ENCODE measurements around the gene PRKACB. TPM values are rescaled to one million over a fixed set of nuclear protein-coding genes. Genes with fewer than 3 reads are reported as not detected.

Gene PRKACB
- polyA plus RNA-seq, 1 donor, result 39.3 TPM

DNA sequence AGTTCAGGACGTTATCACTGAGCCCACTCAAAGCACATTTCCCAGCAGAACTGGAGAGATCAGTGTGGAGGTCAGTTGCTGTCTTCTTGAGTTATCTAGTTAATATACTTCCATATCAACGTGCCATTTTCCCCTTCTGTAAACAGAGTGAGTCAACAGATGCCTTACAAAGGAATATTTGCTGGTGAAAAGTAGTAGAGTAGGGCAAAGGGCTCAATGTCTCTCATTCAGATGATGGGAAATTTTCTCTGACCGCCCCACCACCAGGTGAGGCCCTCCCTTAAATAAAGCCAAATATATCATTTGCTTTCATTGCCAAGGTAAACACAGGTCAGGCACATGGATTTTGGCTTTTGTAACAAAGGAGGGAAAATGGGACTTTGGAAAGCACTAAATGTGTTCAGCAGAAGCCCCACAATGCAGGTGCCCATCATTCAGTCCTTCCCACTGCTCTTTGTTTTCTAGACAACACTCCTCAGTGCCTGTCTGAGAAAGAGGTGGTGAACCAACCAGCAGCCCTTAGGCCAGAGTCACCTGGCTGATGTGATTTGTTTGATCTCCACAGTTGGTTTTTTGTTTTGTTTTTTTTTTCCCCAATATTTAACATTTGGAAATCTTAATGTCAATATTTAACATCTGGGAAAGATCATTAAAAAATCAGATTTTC, 116.9 kb downstream of the PRKACB start:
- H3K27me3 ChIP-seq (ENCODE audit: control insufficient read depth, insufficient read depth, low read length), result no peaks in the 10 kb centered on the region
- no peak overlapping the region for H3K4me3 ChIP-seq (ENCODE audit: low read length)
- peak in 1 of 2 donors; percentile 47 for DNase-seq
- H3K4me1 ChIP-seq (ENCODE audit: control insufficient read depth, insufficient read depth, low read length), result peaks cover 13% of the 10 kb centered on the region
- no peaks in the 10 kb centered on the region for H3K9me3 ChIP-seq (ENCODE audit: control insufficient read depth, low read depth, low read length)
- H3K27ac ChIP-seq (ENCODE audit: low read length), result no peak overlapping the region
- WGBS (ENCODE audit: insufficient coverage, low lambda C conversion rate), result no CpG with 5 or more reads among the region's 3 CpGs
- H3K36me3 ChIP-seq (ENCODE audit: control insufficient read depth, insufficient read depth, low read length), result no peaks in the 10 kb centered on the region

DNA sequence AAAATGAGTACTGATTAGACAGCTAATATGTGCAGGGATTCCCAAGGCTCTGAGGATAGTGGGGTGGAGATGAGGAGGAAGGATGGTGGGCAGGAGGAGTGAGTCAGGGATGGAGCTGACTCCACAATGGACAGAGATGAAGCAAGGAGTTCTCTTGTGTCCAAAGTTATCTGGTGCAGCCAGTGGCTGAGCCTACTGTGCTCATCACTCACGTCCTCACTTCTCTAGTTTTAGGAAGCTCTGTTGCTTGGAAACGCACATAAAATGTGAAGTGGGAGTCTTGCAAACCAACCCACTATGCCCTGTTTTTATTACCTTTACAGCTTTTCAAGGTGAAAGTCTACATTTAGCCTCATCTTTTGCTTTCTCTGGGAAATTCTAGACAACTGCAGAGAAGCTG, 120.9 kb downstream of the PRKACB start:
- WGBS (ENCODE audit: insufficient coverage, low lambda C conversion rate), result no CpG with 5 or more reads among the region's 2 CpGs
- H3K9me3 ChIP-seq (ENCODE audit: control insufficient read depth, low read depth, low read length), result no peaks in the 10 kb centered on the region
- H3K4me3 ChIP-seq (ENCODE audit: low read length), result no peak overlapping the region
- no peaks in the 10 kb centered on the region for H3K36me3 ChIP-seq (ENCODE audit: control insufficient read depth, insufficient read depth, low read length)
- DNase-seq, result no peak
- H3K27me3 ChIP-seq (ENCODE audit: control insufficient read depth, insufficient read depth, low read length), result no peaks in the 10 kb centered on the region
- H3K4me1 ChIP-seq (ENCODE audit: control insufficient read depth, insufficient read depth, low read length), result peaks cover 51% of the 10 kb centered on the region
- no peak overlapping the region for H3K27ac ChIP-seq (ENCODE audit: low read length)

DNA sequence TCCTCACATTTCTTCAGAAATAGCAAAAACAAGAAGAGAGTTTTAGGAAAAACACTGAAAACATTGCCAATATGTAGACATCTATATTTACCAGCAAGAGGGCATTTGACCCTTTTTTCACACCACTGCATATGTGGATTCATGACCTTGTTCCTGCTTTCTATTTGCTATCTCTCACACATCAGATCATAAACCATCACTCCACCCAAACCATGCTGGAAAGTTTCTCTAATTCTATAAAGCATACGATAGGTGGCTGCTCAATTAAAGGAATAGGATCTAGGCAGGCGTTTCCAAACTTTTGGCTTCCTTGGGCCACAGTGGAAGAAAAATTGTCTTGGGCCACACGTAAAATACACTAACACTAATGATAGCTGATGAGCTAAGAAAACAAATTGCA, 121.8 kb downstream of the PRKACB start:
- Histone ChIP-seq H3K4me3 (ENCODE audit: low read length) (no peak overlapping the region), H3K36me3 (ENCODE audit: control insufficient read depth, insufficient read depth, low read length) (no peaks in the 10 kb centered on the region), H3K9me3 (ENCODE audit: control insufficient read depth, low read depth, low read length) (peaks cover 3% of the 10 kb centered on the region), H3K27ac (ENCODE audit: low read length) (no peak overlapping the region), H3K27me3 (ENCODE audit: control insufficient read depth, insufficient read depth, low read length) (no peaks in the 10 kb centered on the region), H3K4me1 (ENCODE audit: control insufficient read depth, insufficient read depth, low read length) (peaks cover 46% of the 10 kb centered on the region)
- DNase-seq, result no peak
- WGBS (ENCODE audit: insufficient coverage, low lambda C conversion rate), result no CpG with 5 or more reads among the region's 3 CpGs

DNA sequence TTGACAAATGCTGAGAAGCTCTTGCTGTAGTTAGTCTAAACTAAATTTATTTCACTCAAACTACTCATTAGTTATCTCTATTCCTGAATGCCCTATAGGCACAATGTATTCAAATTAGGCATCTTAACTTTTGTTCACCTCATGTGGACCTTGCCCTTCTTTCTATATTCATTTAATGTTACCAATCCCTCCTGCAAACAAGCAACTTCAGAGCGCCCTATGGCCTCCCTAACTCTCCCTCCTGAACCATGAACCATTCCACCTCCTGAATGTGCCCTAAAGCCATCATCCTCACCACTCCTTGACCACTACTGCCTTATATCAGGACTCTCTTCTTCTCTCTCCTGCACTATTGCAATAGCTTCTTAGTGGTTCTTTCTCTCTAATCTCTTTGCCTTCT, 122.7 kb downstream of the PRKACB start:
- Histone ChIP-seq H3K27me3 (ENCODE audit: control insufficient read depth, insufficient read depth, low read length) (no peaks in the 10 kb centered on the region), H3K36me3 (ENCODE audit: control insufficient read depth, insufficient read depth, low read length) (no peaks in the 10 kb centered on the region), H3K9me3 (ENCODE audit: control insufficient read depth, low read depth, low read length) (peaks cover 3% of the 10 kb centered on the region), H3K4me1 (ENCODE audit: control insufficient read depth, insufficient read depth, low read length) (peaks cover 52% of the 10 kb centered on the region), H3K4me3 (ENCODE audit: low read length) (no peak overlapping the region), H3K27ac (ENCODE audit: low read length) (peak overlapping the region; percentile 41)
- no CpG with 5 or more reads among the region's 1 CpG for WGBS (ENCODE audit: insufficient coverage, low lambda C conversion rate)
- peak in 1 of 2 donors; percentile 48 for DNase-seq

DNA sequence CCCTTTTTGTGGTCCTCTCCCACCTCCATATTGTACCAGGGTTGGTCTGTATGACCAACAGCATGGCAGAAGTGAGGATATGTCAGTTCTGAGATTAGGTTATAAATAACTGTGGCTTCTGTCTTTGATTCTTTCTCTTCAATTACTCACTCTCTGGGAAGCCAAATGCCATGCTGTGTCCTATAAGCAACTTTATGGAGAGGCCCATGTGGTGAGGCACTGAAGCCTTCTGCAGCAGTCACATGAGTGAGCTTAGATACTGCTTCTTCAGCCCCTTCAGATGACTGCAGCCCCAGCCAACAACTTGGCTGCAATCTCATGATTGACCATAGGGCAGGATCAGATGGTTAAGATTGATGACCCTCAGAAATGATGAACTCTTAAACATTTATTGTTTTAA, 123.4 kb downstream of the PRKACB start:
- Histone ChIP-seq H3K27me3 (ENCODE audit: control insufficient read depth, insufficient read depth, low read length) (no peaks in the 10 kb centered on the region), H3K27ac (ENCODE audit: low read length) (peak overlapping the region; percentile 41), H3K4me1 (ENCODE audit: control insufficient read depth, insufficient read depth, low read length) (peaks cover 58% of the 10 kb centered on the region), H3K9me3 (ENCODE audit: control insufficient read depth, low read depth, low read length) (peaks cover 3% of the 10 kb centered on the region), H3K4me3 (ENCODE audit: low read length) (no peak overlapping the region), H3K36me3 (ENCODE audit: control insufficient read depth, insufficient read depth, low read length) (no peaks in the 10 kb centered on the region)
- peak in 1 of 2 donors; percentile 47 for DNase-seq

DNA sequence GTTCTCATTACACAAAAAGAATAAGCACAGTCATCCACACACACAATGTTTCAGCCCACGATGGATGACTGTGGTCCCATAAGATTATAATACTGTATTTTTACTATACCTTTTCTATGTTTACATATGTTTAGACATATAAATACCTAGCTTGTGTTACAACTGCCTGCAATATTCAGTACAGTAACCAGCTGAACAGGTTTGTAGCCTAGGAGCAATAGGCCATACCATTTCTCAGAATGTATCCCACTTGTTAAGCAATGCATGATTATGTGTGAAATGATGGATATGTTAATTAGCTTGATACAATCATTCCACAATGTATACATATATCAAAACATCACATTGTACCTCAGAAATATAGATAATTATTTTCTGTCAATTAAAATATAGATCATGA, 124.3 kb downstream of the PRKACB start:
- no peak overlapping the region for H3K27ac ChIP-seq (ENCODE audit: low read length)

DNA sequence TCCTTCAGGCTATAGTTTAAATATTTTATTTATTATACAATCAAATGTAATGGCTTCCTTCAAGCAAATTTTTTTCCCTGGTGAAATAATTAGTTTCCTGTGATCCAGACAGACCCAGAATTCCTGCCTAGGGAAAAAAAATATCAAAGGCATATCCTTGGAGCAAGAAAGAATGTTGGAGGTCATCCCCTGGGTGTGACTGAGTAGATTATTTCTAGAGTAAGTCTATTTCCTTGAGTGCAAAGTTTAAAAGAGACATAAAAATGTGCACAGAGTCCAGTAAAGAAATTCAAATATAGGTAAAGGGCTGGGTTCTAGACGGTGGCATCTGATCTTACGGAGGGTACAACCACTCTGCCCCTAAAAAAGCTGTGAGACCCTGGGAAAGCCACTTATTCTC, 125.2 kb downstream of the PRKACB start:
- Histone ChIP-seq H3K27ac (ENCODE audit: low read length) (peak overlapping the region; percentile 61), H3K4me1 (ENCODE audit: control insufficient read depth, insufficient read depth, low read length) (peaks cover 58% of the 10 kb centered on the region), H3K9me3 (ENCODE audit: control insufficient read depth, low read depth, low read length) (peaks cover 3% of the 10 kb centered on the region), H3K4me3 (ENCODE audit: low read length) (no peak overlapping the region), H3K27me3 (ENCODE audit: control insufficient read depth, insufficient read depth, low read length) (no peaks in the 10 kb centered on the region), H3K36me3 (ENCODE audit: control insufficient read depth, insufficient read depth, low read length) (no peaks in the 10 kb centered on the region)
- peak; percentile 58 to 83 for DNase-seq
- WGBS (ENCODE audit: insufficient coverage, low lambda C conversion rate), result 0% methylated on average over 1 of the region's 2 CpGs

More for the DNA sequence above, 124.3 kb downstream of the PRKACB start:
- H3K4me1 ChIP-seq (ENCODE audit: control insufficient read depth, insufficient read depth, low read length), result peaks cover 58% of the 10 kb centered on the region
- H3K36me3 ChIP-seq (ENCODE audit: control insufficient read depth, insufficient read depth, low read length), result no peaks in the 10 kb centered on the region
- no peak overlapping the region for H3K4me3 ChIP-seq (ENCODE audit: low read length)
- WGBS (ENCODE audit: insufficient coverage, low lambda C conversion rate), result no CpG with 5 or more reads among the region's 1 CpG
- DNase-seq, result no peak
- H3K27me3 ChIP-seq (ENCODE audit: control insufficient read depth, insufficient read depth, low read length), result no peaks in the 10 kb centered on the region
- H3K9me3 ChIP-seq (ENCODE audit: control insufficient read depth, low read depth, low read length), result peaks cover 3% of the 10 kb centered on the region

DNA sequence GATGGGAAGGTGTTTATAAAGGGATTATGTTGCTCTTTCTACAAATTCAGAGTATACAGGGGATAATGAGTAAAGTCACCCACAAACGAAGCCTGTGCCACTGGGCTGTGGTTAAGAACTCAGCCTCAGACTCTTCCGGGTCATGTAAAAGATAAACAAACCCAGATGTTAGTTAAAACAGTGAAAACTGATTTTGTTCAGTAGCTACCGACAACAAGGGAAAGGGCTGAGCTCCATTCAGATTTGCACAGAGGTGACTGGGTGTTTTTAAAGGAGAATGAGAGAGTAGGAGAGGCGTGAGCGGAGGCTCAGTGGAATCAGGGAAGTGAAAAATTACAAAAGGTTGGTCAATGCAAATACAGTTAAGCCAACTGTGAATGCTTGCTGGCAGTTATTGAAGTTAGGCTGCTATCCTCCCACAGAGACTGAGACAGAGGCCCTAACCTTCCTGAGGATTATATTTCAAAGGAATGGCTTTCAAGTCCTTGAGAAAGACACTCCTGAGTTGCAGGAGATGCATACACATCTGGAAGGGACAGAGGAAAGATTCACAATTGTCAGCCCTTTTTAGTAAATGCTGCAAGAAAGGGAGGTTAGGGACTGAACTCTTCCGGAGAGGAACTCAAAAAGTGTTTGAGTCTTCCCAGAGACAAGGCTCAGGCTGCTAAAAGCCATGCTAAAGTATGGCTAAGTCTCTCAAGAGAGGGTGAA, 127.5 kb downstream of the PRKACB start:
- Histone ChIP-seq H3K9me3 (ENCODE audit: control insufficient read depth, low read depth, low read length) (peaks cover 3% of the 10 kb centered on the region), H3K27me3 (ENCODE audit: control insufficient read depth, insufficient read depth, low read length) (no peaks in the 10 kb centered on the region), H3K27ac (ENCODE audit: low read length) (peak overlapping the region; percentile 83), H3K4me3 (ENCODE audit: low read length) (no peak overlapping the region), H3K36me3 (ENCODE audit: control insufficient read depth, insufficient read depth, low read length) (no peaks in the 10 kb centered on the region), H3K4me1 (ENCODE audit: control insufficient read depth, insufficient read depth, low read length) (peaks cover 49% of the 10 kb centered on the region)
- DNase-seq, result peak in 1 of 2 donors; percentile 59
- WGBS (ENCODE audit: insufficient coverage, low lambda C conversion rate), result 0% methylated on average over 1 of the region's 6 CpGs

DNA sequence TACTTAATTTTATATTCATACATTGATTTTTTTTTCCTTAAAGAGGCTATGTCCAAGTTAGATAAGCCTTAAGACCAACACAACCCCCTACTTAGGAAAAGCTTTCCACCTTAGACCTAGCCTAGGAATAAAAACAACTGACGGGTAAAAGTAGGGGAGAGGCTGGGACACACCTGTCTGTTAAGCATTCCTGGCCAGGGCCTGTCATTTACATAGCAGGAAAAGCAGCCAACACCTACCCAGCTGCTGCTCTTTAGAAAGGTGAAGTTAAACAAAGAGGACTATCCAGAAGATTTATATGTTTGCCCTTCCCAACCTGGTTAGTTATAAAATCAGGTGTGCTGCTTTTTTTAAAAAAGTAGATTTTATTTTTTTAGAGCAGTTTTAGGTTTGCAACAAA, 128.3 kb downstream of the PRKACB start:
- no peaks in the 10 kb centered on the region for H3K36me3 ChIP-seq (ENCODE audit: control insufficient read depth, insufficient read depth, low read length)
- WGBS (ENCODE audit: insufficient coverage, low lambda C conversion rate), result no CpG with 5 or more reads among the region's 1 CpG
- H3K27ac ChIP-seq (ENCODE audit: low read length), result peak overlapping the region; percentile 83
- H3K4me1 ChIP-seq (ENCODE audit: control insufficient read depth, insufficient read depth, low read length), result peaks cover 41% of the 10 kb centered on the region
- H3K9me3 ChIP-seq (ENCODE audit: control insufficient read depth, low read depth, low read length), result peaks cover 3% of the 10 kb centered on the region
- DNase-seq, result peak; percentile 83 to 91
- H3K27me3 ChIP-seq (ENCODE audit: control insufficient read depth, insufficient read depth, low read length), result no peaks in the 10 kb centered on the region
- H3K4me3 ChIP-seq (ENCODE audit: low read length), result no peak overlapping the region

DNA sequence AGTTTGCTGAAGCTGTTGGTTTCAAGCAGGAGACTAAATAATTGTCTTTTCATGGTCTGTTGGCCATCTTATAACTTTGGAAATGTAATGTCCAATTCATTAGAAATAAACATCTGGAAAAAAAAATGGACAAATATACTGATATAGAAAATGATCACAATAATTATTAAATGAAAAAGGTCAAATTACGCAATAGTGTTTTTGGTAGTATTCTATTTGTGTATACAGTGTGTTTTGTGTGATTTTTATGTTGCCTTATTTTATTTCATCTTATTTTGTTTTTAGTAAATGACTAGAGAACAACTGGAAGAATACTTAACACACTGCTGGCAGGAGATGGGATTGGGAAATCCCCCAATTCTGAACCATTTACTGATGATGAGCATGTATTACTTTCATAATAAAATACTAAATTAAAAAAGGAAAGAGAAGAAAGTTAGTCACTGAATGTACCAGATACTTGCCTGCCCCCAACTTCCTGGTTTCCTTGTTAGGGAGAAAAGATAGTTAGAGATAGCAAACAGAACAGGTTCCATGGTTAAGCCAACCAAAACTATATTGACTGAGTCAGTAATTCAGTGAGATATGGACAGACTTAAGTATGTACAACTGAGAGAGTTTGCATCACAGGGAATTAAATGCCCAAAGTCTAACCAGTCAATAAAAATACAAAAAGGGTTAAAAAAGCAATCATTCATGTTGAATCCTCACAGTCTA, 133.4 kb downstream of the PRKACB start:
- Histone ChIP-seq H3K4me1 (ENCODE audit: control insufficient read depth, insufficient read depth, low read length) (peaks cover 2% of the 10 kb centered on the region), H3K36me3 (ENCODE audit: control insufficient read depth, insufficient read depth, low read length) (no peaks in the 10 kb centered on the region), H3K9me3 (ENCODE audit: control insufficient read depth, low read depth, low read length) (no peaks in the 10 kb centered on the region), H3K4me3 (ENCODE audit: low read length) (no peak overlapping the region), H3K27me3 (ENCODE audit: control insufficient read depth, insufficient read depth, low read length) (no peaks in the 10 kb centered on the region), H3K27ac (ENCODE audit: low read length) (no peak overlapping the region)
- no peak for DNase-seq
- WGBS (ENCODE audit: insufficient coverage, low lambda C conversion rate), result 100% methylated on average over 1 of the region's 1 CpG
